GM23338 (cell line): Measurements from ENCODE around the gene MSH2. TPM values are rescaled to one million over a fixed set of nuclear protein-coding genes. Genes with fewer than 3 reads are reported as not detected.

Source experiments
- ATAC-seq: fragments of 200-7000 bp; cut with Tn5 transposase; 3 replicates; pipeline ENCODE4 v1.9.1; 2020
- DNase-seq: peaks from one replicate; pipeline ENCODE4 v3.0.0-alpha.2; 2015; ENCODE audit warnings: low spot score
- H2AFZ ChIP-seq: fragments of 200-600 bp; sonication (generic); 2 replicates; pipeline ENCODE4 v1.8.0; 2016; ENCODE audit warnings: antibody characterized with exemption, mild to moderate bottlenecking, moderate library complexity
- H3F3A ChIP-seq: fragments of 200-600 bp; sonication (generic); replicated peaks from 2 replicates; pipeline ENCODE4 v1.8.0; 2017; ENCODE audit warnings: antibody characterized with exemption, mixed run types, low read depth
- H3K27ac ChIP-seq: fragments of 200-600 bp; sonication (generic); 2 replicates; pipeline ENCODE4 v1.6.1; 2016; ENCODE audit warnings: low read depth
- H3K27me3 ChIP-seq: fragments of 200-600 bp; sonication (generic); 2 replicates; pipeline ENCODE4 v1.8.0; 2016; ENCODE audit warnings: mild to moderate bottlenecking, mixed run types, moderate library complexity; ENCODE audit not compliant: insufficient read depth
- H3K36me3 ChIP-seq: fragments of 200-600 bp; sonication (generic); 2 replicates; pipeline ENCODE4 v1.8.0; 2016; ENCODE audit warnings: mild to moderate bottlenecking; ENCODE audit not compliant: insufficient read depth
- H3K4me1 ChIP-seq: fragments of 200-600 bp; sonication (generic); 2 replicates; pipeline ENCODE4 v1.8.0; 2016; ENCODE audit warnings: mild to moderate bottlenecking, moderate library complexity; ENCODE audit not compliant: insufficient read depth
- H3K4me2 ChIP-seq: fragments of 200-600 bp; sonication (generic); 2 replicates; pipeline ENCODE4 v1.7.1; 2017; ENCODE audit warnings: mixed run types
- H3K4me3 ChIP-seq: fragments of 200-600 bp; sonication (generic); 2 replicates; pipeline ENCODE4 v1.6.1; 2016; ENCODE audit warnings: mixed run types
- H3K79me2 ChIP-seq: fragments of 200-600 bp; sonication (generic); replicated peaks from 2 replicates; pipeline ENCODE4 v1.8.0; 2017; ENCODE audit warnings: mild to moderate bottlenecking; ENCODE audit not compliant: insufficient read depth
- H3K9me2 ChIP-seq: fragments of 200-600 bp; sonication (generic); 2 replicates; pipeline ENCODE4 v1.8.0; 2017; ENCODE audit not compliant: insufficient read depth
- H4K20me1 ChIP-seq: fragments of 200-600 bp; sonication (generic); replicated peaks from 2 replicates; pipeline ENCODE4 v1.8.0; 2017; ENCODE audit warnings: mild to moderate bottlenecking; ENCODE audit not compliant: insufficient read depth
- H3K27ac Mint-ChIP-seq: 2 replicates; pipeline ENCODE4 v1.8.0; 2020; ENCODE audit warnings: inconsistent platforms, mild to moderate bottlenecking, moderate library complexity, mixed read lengths
- H3K27me3 Mint-ChIP-seq: 3 replicates; pipeline ENCODE4 v1.8.0; 2022; ENCODE audit warnings: low read depth, mild to moderate bottlenecking, moderate library complexity, mixed read lengths, inconsistent platforms; ENCODE audit not compliant: insufficient read depth, poor library complexity
- H3K36me3 Mint-ChIP-seq: 3 replicates; pipeline ENCODE4 v1.8.0; 2021; ENCODE audit warnings: low read depth, mild to moderate bottlenecking, inconsistent platforms, moderate library complexity, mixed read lengths
- H3K4me1 Mint-ChIP-seq: 3 replicates; pipeline ENCODE4 v1.8.0; 2020; ENCODE audit warnings: mild to moderate bottlenecking, inconsistent platforms, mixed read lengths
- H3K4me3 Mint-ChIP-seq: 3 replicates; pipeline ENCODE4 v1.8.0; 2021; ENCODE audit warnings: moderate library complexity, mild to moderate bottlenecking, inconsistent platforms, mixed read lengths
- H3K9me3 Mint-ChIP-seq: 3 replicates; pipeline ENCODE4 v1.8.0; 2020; ENCODE audit warnings: moderate library complexity, mild to moderate bottlenecking, inconsistent platforms, mixed read lengths
- CREB1 ChIP-seq: fragments of 250-450 bp; sonication (Bioruptor Pico); IDR thresholded peaks from 2 replicates; pipeline ENCODE4 v1.5.0; 2020; ENCODE audit warnings: low read depth, mild to moderate bottlenecking, moderate library complexity
- EZH2 ChIP-seq: fragments of 200-600 bp; sonication (generic); IDR thresholded peaks from one replicate; pipeline ENCODE4 v1.8.0; 2017; ENCODE audit warnings: antibody characterized with exemption, mild to moderate bottlenecking, low read depth; ENCODE audit not compliant: unreplicated experiment
- EZH2phosphoT487 ChIP-seq: fragments of 200-600 bp; sonication (generic); IDR thresholded peaks from one replicate; pipeline ENCODE4 v1.8.1; 2018; ENCODE audit warnings: antibody characterized with exemption; ENCODE audit not compliant: unreplicated experiment
- JUNB ChIP-seq: IDR thresholded peaks from one replicate; pipeline ENCODE4 v1.6.1; 2016; ENCODE audit warnings: antibody characterized with exemption; ENCODE audit not compliant: unreplicated experiment
- NANOG ChIP-seq: IDR thresholded peaks from 2 replicates; pipeline ENCODE4 v1.6.1; 2016; ENCODE audit warnings: antibody characterized with exemption, borderline replicate concordance
- POLR2AphosphoS5 ChIP-seq: IDR thresholded peaks from 2 replicates; pipeline ENCODE4 v1.6.1; 2016; ENCODE audit warnings: antibody characterized with exemption, low read depth
- STAT1 ChIP-seq: IDR thresholded peaks from one replicate; pipeline ENCODE4 v1.6.1; 2016; ENCODE audit warnings: antibody characterized with exemption; ENCODE audit not compliant: unreplicated experiment
- ZNF114 ChIP-seq: fragments of 250-450 bp; sonication (Bioruptor Pico); IDR thresholded peaks from 2 replicates; pipeline ENCODE4 v1.5.0; 2020; ENCODE audit warnings: mild to moderate bottlenecking, moderate library complexity
- ZNF331 ChIP-seq: fragments of 250-450 bp; sonication (Bioruptor Pico); IDR thresholded peaks from 2 replicates; pipeline ENCODE4 v1.5.0; 2020; ENCODE audit warnings: low read depth, mild to moderate bottlenecking, moderate library complexity
- polyA plus RNA-seq: library from polyadenylated mRNA; unstranded; fragments of >200 nt; fragmentation: Nextera tagmentation; extraction: Ambion mirVana; gene quantifications from 2 replicates; pipeline ENCODE4 v1.2.1, GENCODE V29; 2016
- total RNA-seq: library from RNA; depleted of rRNA; stranded (reverse); fragments of >200 nt; shearing (Covaris generic); gene quantifications from 2 replicates; pipeline ENCODE4 v1.2.3, GENCODE V29; 2014
- TF ChIP-seq, protein P1 (sequence below): IDR thresholded peaks from one replicate; pipeline ENCODE4 v1.6.1; 2018; ENCODE audit warnings: antibody characterized with exemption; ENCODE audit not compliant: unreplicated experiment
- TF ChIP-seq, protein P2 (sequence below), 2 experiments: fragments of 200-600 bp in 1 of 2; sonication (generic) in 1 of 2; conservative IDR thresholded peaks; 2 replicates each; pipeline versions ENCODE4 v1.5.1 to v1.6.1; 2016 to 2017; ENCODE audit warnings: antibody characterized with exemption in 2 of 2, low read depth in 2 of 2, mild to moderate bottlenecking in 2 of 2, moderate library complexity in 1 of 2
- TF ChIP-seq, protein P3 (sequence below): IDR thresholded peaks from 2 replicates; pipeline ENCODE4 v1.6.1; 2016; ENCODE audit warnings: antibody characterized with exemption
- TF ChIP-seq, protein P4 (sequence below): fragments of 250-450 bp; sonication (Bioruptor Pico); IDR thresholded peaks from 2 replicates; pipeline ENCODE4 v1.5.0; 2020; ENCODE audit warnings: mild to moderate bottlenecking, moderate library complexity

Gene MSH2
- total and polyA plus RNA-seq, 2 experiments from 2014 or later: 156 to 249 TPM

DNA sequence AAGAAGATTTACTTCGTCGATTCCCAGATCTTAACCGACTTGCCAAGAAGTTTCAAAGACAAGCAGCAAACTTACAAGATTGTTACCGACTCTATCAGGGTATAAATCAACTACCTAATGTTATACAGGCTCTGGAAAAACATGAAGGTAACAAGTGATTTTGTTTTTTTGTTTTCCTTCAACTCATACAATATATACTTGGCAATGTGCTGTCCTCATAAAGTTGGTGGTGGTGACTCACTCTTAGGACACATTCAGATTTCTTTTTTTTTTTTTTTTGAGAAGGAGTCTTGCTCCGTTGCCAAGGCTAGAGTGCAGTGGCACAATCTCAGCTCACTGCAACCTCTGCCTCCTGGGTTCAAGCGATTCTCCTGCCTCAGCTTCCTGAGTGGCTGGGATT lies 26.8 kb downstream of the MSH2 start:
- H3K4me3 ChIP-seq: no peak overlapping the region
- DNase-seq (no peak), ATAC-seq (no peak)
- peaks cover 87% of the 10 kb centered on the region for H3K36me3 Mint-ChIP-seq
- no peaks in the 10 kb centered on the region; the same call in 2 of the 3 replicates for H3K4me1 Mint-ChIP-seq
- peaks cover 31% of the 10 kb centered on the region for H3K9me3 Mint-ChIP-seq
- peaks cover 16% of the 10 kb centered on the region; the same call in 1 of the 2 replicates for H3F3A ChIP-seq
- no peak overlapping the region for H2AFZ ChIP-seq
- no peak overlapping the region for H3K4me2 ChIP-seq
- no peak overlapping the region for H3K27ac ChIP-seq
- H3K27me3 ChIP-seq: no peaks in the 10 kb centered on the region
- TF ChIP-seq, protein P1, sequence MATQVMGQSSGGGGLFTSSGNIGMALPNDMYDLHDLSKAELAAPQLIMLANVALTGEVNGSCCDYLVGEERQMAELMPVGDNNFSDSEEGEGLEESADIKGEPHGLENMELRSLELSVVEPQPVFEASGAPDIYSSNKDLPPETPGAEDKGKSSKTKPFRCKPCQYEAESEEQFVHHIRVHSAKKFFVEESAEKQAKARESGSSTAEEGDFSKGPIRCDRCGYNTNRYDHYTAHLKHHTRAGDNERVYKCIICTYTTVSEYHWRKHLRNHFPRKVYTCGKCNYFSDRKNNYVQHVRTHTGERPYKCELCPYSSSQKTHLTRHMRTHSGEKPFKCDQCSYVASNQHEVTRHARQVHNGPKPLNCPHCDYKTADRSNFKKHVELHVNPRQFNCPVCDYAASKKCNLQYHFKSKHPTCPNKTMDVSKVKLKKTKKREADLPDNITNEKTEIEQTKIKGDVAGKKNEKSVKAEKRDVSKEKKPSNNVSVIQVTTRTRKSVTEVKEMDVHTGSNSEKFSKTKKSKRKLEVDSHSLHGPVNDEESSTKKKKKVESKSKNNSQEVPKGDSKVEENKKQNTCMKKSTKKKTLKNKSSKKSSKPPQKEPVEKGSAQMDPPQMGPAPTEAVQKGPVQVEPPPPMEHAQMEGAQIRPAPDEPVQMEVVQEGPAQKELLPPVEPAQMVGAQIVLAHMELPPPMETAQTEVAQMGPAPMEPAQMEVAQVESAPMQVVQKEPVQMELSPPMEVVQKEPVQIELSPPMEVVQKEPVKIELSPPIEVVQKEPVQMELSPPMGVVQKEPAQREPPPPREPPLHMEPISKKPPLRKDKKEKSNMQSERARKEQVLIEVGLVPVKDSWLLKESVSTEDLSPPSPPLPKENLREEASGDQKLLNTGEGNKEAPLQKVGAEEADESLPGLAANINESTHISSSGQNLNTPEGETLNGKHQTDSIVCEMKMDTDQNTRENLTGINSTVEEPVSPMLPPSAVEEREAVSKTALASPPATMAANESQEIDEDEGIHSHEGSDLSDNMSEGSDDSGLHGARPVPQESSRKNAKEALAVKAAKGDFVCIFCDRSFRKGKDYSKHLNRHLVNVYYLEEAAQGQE: no peak
- TF ChIP-seq, protein P2, sequence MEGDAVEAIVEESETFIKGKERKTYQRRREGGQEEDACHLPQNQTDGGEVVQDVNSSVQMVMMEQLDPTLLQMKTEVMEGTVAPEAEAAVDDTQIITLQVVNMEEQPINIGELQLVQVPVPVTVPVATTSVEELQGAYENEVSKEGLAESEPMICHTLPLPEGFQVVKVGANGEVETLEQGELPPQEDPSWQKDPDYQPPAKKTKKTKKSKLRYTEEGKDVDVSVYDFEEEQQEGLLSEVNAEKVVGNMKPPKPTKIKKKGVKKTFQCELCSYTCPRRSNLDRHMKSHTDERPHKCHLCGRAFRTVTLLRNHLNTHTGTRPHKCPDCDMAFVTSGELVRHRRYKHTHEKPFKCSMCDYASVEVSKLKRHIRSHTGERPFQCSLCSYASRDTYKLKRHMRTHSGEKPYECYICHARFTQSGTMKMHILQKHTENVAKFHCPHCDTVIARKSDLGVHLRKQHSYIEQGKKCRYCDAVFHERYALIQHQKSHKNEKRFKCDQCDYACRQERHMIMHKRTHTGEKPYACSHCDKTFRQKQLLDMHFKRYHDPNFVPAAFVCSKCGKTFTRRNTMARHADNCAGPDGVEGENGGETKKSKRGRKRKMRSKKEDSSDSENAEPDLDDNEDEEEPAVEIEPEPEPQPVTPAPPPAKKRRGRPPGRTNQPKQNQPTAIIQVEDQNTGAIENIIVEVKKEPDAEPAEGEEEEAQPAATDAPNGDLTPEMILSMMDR (conservative IDR thresholded peaks at IDR 0.05; ENCODE audit: low read depth in 2 of 2): no peak
- TF ChIP-seq ZNF331 (CRISPR knock-in tag) (no peak), NANOG (no peak), STAT1 (no peak), ZNF114 (CRISPR knock-in tag) (no peak), CREB1 (CRISPR knock-in tag) (no peak), POLR2AphosphoS5 (no peak), EZH2phosphoT487 (no peak), JUNB (no peak), EZH2 (no peak)
- TF ChIP-seq, protein P3, sequence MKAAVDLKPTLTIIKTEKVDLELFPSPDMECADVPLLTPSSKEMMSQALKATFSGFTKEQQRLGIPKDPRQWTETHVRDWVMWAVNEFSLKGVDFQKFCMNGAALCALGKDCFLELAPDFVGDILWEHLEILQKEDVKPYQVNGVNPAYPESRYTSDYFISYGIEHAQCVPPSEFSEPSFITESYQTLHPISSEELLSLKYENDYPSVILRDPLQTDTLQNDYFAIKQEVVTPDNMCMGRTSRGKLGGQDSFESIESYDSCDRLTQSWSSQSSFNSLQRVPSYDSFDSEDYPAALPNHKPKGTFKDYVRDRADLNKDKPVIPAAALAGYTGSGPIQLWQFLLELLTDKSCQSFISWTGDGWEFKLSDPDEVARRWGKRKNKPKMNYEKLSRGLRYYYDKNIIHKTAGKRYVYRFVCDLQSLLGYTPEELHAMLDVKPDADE: no peak
- TF ChIP-seq, protein P4, sequence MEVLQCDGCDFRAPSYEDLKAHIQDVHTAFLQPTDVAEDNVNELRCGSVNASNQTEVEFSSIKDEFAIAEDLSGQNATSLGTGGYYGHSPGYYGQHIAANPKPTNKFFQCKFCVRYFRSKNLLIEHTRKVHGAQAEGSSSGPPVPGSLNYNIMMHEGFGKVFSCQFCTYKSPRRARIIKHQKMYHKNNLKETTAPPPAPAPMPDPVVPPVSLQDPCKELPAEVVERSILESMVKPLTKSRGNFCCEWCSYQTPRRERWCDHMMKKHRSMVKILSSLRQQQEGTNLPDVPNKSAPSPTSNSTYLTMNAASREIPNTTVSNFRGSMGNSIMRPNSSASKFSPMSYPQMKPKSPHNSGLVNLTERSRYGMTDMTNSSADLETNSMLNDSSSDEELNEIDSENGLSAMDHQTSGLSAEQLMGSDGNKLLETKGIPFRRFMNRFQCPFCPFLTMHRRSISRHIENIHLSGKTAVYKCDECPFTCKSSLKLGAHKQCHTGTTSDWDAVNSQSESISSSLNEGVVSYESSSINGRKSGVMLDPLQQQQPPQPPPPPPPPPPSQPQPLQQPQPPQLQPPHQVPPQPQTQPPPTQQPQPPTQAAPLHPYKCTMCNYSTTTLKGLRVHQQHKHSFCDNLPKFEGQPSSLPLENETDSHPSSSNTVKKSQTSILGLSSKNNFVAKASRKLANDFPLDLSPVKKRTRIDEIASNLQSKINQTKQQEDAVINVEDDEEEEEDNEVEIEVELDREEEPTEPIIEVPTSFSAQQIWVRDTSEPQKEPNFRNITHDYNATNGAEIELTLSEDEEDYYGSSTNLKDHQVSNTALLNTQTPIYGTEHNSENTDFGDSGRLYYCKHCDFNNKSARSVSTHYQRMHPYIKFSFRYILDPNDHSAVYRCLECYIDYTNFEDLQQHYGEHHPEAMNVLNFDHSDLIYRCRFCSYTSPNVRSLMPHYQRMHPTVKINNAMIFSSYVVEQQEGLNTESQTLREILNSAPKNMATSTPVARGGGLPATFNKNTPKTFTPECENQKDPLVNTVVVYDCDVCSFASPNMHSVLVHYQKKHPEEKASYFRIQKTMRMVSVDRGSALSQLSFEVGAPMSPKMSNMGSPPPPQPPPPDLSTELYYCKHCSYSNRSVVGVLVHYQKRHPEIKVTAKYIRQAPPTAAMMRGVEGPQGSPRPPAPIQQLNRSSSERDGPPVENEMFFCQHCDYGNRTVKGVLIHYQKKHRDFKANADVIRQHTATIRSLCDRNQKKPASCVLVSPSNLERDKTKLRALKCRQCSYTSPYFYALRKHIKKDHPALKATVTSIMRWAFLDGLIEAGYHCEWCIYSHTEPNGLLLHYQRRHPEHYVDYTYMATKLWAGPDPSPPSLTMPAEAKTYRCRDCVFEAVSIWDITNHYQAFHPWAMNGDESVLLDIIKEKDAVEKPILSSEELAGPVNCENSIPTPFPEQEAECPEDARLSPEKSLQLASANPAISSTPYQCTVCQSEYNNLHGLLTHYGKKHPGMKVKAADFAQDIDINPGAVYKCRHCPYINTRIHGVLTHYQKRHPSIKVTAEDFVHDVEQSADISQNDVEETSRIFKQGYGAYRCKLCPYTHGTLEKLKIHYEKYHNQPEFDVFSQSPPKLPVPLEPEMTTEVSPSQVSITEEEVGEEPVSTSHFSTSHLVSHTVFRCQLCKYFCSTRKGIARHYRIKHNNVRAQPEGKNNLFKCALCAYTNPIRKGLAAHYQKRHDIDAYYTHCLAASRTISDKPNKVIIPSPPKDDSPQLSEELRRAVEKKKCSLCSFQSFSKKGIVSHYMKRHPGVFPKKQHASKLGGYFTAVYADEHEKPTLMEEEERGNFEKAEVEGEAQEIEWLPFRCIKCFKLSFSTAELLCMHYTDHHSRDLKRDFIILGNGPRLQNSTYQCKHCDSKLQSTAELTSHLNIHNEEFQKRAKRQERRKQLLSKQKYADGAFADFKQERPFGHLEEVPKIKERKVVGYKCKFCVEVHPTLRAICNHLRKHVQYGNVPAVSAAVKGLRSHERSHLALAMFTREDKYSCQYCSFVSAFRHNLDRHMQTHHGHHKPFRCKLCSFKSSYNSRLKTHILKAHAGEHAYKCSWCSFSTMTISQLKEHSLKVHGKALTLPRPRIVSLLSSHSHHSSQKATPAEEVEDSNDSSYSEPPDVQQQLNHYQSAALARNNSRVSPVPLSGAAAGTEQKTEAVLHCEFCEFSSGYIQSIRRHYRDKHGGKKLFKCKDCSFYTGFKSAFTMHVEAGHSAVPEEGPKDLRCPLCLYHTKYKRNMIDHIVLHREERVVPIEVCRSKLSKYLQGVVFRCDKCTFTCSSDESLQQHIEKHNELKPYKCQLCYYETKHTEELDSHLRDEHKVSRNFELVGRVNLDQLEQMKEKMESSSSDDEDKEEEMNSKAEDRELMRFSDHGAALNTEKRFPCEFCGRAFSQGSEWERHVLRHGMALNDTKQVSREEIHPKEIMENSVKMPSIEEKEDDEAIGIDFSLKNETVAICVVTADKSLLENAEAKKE (CRISPR knock-in tag): no peak
- H3K4me3 Mint-ChIP-seq: no peak overlapping the region
- H4K20me1 ChIP-seq: peaks cover 12% of the 10 kb centered on the region
- H3K4me1 ChIP-seq: no peaks in the 10 kb centered on the region
- no peak overlapping the region for H3K27ac Mint-ChIP-seq
- H3K9me2 ChIP-seq: no peaks in the 10 kb centered on the region
- H3K79me2 ChIP-seq: peaks cover 42% of the 10 kb centered on the region
- H3K36me3 ChIP-seq: peaks cover 69% of the 10 kb centered on the region
- H3K27me3 Mint-ChIP-seq: peaks cover 20% of the 10 kb centered on the region
